ENCODE data around the gene FOXN1. TPM values are rescaled to one million over a fixed set of nuclear protein-coding genes. Genes with fewer than 3 reads are reported as not detected.

Gene FOXN1
- total and polyA plus RNA-seq, 2 of the 13 experiments (the other 11 are each of a cell fraction or from before 2014, with no cell fraction given) = 0.01 TPM; not detected in 1

GRCh38 chr17:28537219-28537610 is 31.1 kb downstream of the FOXN1 start (continued):
- no peak for TF ChIP-seq ZBTB1 (CRISPR knock-in tag; IDR thresholded peaks at IDR 0.05; ENCODE audit: borderline replicate concordance)
- TF ChIP-seq ELF1 (CRISPR knock-in tag; IDR thresholded peaks at IDR 0.05) = no peak

- TF ChIP-seq E2F2 (CRISPR knock-in tag; IDR thresholded peaks at IDR 0.05; ENCODE audit: borderline replicate concordance) = no peak
- no peak for TF ChIP-seq ZBTB46 (CRISPR knock-in tag; IDR thresholded peaks at IDR 0.05; ENCODE audit: borderline replicate concordance)
- no peak for TF ChIP-seq ZNF224 (CRISPR knock-in tag; IDR thresholded peaks at IDR 0.05)
- TF ChIP-seq ZNF672 (CRISPR knock-in tag; IDR thresholded peaks at IDR 0.05) = no peak
- TF ChIP-seq TCF7 (IDR thresholded peaks at IDR 0.05; ENCODE audit: low read depth) = no peak
- no peak for TF ChIP-seq ARID5B (CRISPR knock-in tag; IDR thresholded peaks at IDR 0.05)
- TF ChIP-seq NAIF1 (CRISPR knock-in tag; IDR thresholded peaks at IDR 0.05; ENCODE audit: borderline replicate concordance) = no peak
- no peak for TF ChIP-seq SKI (IDR thresholded peaks at IDR 0.05; ENCODE audit: partially characterized antibody)
- TF ChIP-seq SSRP1 (CRISPR knock-in tag; IDR thresholded peaks at IDR 0.05) = no peak
- no peak for TF ChIP-seq ZNF776 (CRISPR knock-in tag; IDR thresholded peaks at IDR 0.05)
- Histone ChIP-seq H3K79me2 (ENCODE audit: insufficient read depth, low read length) (no peaks in the 10 kb centered on the region), H3K27ac (ENCODE audit: extremely low read length, insufficient read depth, low read length) (no peak overlapping the region), H4K20me1 (ENCODE audit: insufficient read depth, low read length) (no peaks in the 10 kb centered on the region), H3K27me3 (ENCODE audit: control insufficient read depth in 1 of 2, insufficient read depth in 2 of 2, low read length in 2 of 2) (peaks cover 4 to 23% of the 10 kb centered on the region in 2 experiments; a peak in 4 of 5 replicates), H3K4me3 (replicated peaks in 1 of 3; ENCODE audit: insufficient read depth in 1 of 3, low read depth in 2 of 3, low read length in 3 of 3) (no peak overlapping the region), H2AFZ (ENCODE audit: low read length) (no peak overlapping the region), H3K4me2 (ENCODE audit: low read depth, low read length) (no peak overlapping the region), H3K9me3 (ENCODE audit: low read length) (no peaks in the 10 kb centered on the region), H3K4me1 (ENCODE audit: insufficient read depth, low read length) (peaks cover 6% of the 10 kb centered on the region), H3K9ac (ENCODE audit: insufficient read depth, low read depth, low read length) (no peak overlapping the region), H3K36me3 (replicated peaks in 1 of 2; ENCODE audit: control insufficient read depth in 1 of 2, insufficient read depth in 2 of 2, low read length in 2 of 2) (no peaks in the 10 kb centered on the region)
- WGBS (ENCODE audit: low lambda C conversion rate) = 69% methylated on average over 10 of the region's 14 CpGs
- no peak for DNase-seq (ENCODE audit: low spot score)
- ATAC-seq = no peak
- intact Hi-C loops (cut with micrococcal nuclease; ENCODE audit: unreplicated experiment) = no loop called here
- no peak for FAIRE-seq
- POLR2A ChIA-PET = no interaction called here
- in situ Hi-C loops (cut with HindIII; ENCODE audit: extremely low pct_ligation_motif_present, low pct_unique_long_range_greater_than_20kb) = no loop called here
- BruUV-seq (replicated peaks) = no TSS peak
- CTCF ChIA-PET (ENCODE audit: low intra/inter-chr PET ratio, low total read pairs) = no interaction called here
Measured at GRCh38 chr17:28538296-28538895, 32.2 kb downstream of the FOXN1 start.

Measured in HepG2 (cell line).